Activated naive CD8-positive, alpha-beta T cell treated with anti-CD3 and anti-CD28 coated beads, Interleukin-2, amount 50 U/mL, for 16 hours (primary cell): ENCODE results near the gene ZNF462.
"Not testable (repeated sequence)": the region's sequence is repeated elsewhere in the genome, so short reads cannot be mapped to it uniquely, and the experiment has no call there.

Experiments
- DNase-seq: peaks from one replicate; pipeline ENCODE4 v3.0.0-alpha.2; 2020; ENCODE audit warnings: low read depth, low spot score

Gene ZNF462

GRCh38 chr9:106886111-106887046 is 23.4 kb downstream of the ZNF462 start:
- DNase-seq, result no peak

DNA sequence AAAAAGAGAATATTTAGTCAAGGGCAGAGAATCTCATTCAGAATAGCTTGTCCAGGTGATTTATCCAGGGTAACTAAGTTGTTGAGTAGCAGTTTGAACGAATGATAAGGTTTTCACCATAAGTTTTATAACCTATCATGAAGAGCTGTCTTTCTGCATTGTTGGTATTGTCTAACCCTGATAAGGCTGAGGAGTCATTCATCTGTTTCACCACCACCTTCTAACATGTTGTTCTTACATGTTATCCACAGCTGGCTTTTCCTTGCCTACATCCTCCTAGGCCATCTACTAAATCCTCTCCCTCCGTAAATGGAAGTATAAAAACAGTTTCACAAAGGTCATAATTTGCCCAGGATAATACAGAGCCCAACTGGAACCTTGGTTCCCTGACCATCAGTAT is 24.1 kb downstream of the ZNF462 start:
- no peak for DNase-seq

DNA sequence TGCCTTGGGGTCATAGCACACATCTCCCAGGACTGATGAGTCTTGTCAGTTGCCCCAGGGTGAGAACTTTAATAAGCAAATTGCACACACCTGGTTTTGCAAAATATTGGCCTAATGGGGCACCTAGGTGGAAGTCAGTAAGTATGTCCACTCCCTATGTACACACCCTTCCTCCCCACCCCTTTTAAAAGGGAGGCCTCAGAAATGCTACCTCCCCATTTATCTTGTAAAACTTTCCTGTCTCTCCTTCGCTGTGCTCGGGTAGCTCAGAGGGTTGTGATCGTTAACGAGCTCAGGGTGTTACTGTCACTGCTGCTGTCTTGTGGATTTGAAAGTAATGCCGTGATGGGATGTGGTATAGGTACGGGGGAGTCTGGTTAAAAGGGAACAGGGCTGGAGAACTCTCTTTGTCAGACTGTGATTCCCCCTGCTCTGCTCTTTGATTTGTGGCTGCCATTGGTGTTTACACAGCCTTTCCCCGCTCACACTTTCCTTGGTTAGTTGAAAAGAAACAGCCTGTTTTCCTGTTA is 26.2 kb downstream of the ZNF462 start:
- no peak for DNase-seq

- no peak for DNase-seq
Observed at GRCh38 chr9:106890608-106891007, 27.6 kb downstream of the ZNF462 start.

- no peak for DNase-seq
Observed at GRCh38 chr9:106891286-106891685, 28.3 kb downstream of the ZNF462 start.

- no peak for DNase-seq
Observed at GRCh38 chr9:106892632-106893031, 29.7 kb downstream of the ZNF462 start.

- DNase-seq, result no peak
Observed at GRCh38 chr9:106893088-106893487, 30.1 kb downstream of the ZNF462 start.

DNA sequence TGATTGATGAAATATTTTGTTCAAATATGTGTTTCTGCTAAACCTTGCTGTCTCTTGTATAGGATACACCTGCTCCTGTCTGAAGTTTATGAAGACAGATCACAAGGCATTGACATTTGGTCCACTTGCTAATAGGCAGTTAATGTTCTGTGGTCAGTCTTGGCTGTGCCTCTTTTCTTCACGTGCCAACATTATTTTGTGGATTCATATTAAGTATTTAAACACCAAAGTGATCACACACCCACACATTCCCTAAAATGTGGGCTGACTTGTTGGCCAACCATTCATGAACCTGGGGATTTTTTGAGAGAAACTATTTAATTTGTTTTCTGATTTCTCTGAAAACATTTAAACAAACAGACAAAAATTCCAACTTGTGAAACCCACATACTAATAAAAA is 33.7 kb downstream of the ZNF462 start:
- no peak for DNase-seq

GRCh38 chr9:106897236-106897635 is 34.3 kb downstream of the ZNF462 start:
- no peak for DNase-seq

DNA sequence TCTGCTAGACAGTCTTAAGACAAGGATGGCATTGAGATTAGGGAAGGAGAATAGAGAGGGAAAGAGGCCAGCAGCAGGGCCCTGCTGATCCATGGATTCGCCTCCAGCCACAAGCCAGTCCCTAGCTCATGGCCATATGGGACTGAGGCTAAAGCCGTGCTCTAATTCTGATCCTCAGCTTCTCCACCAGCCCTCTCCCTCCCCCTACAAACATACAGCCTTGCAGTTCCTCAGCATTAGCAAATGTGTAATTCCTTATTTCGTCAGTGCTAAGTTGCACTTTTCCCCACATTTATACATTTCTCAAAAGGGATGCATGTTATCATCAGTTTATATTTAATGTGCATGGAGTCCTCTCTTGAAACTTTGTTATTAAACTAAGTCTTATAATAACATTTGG is 34.8 kb downstream of the ZNF462 start:
- no peak for DNase-seq

- DNase-seq, result not testable (repeated sequence)
Observed at GRCh38 chr9:106900523-106900922, 37.6 kb downstream of the ZNF462 start.

- no peak for DNase-seq
Observed at GRCh38 chr9:106906129-106906528, 43.2 kb downstream of the ZNF462 start.

DNA sequence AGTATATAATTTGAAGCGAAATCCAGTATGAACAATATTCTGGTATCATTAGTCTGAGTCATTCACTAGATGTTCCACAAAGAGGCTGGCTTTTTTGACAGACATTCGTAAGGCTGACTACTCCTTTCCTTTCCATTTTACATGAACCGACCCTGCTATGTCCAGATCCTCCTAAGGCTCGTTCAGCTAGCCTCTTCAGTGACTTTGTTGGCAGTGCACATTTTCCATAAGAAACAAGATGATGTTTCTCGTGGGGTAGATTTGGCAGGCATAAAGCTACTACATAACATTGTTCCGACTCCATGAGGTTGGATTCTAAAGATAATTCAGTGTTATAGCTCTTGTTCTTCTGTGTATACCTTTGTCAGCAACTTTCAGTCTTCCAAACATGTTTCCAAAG is 49.0 kb downstream of the ZNF462 start:
- no peak for DNase-seq

GRCh38 chr9:106913276-106913675 is 50.3 kb downstream of the ZNF462 start:
- DNase-seq, result no peak

- no peak for DNase-seq
Observed at GRCh38 chr9:106915851-106916250, 52.9 kb downstream of the ZNF462 start.

GRCh38 chr9:106916466-106917235 is 53.7 kb downstream of the ZNF462 start:
- DNase-seq, result no peak

GRCh38 chr9:106918825-106919509 is 56.0 kb downstream of the ZNF462 start:
- no peak for DNase-seq

DNA sequence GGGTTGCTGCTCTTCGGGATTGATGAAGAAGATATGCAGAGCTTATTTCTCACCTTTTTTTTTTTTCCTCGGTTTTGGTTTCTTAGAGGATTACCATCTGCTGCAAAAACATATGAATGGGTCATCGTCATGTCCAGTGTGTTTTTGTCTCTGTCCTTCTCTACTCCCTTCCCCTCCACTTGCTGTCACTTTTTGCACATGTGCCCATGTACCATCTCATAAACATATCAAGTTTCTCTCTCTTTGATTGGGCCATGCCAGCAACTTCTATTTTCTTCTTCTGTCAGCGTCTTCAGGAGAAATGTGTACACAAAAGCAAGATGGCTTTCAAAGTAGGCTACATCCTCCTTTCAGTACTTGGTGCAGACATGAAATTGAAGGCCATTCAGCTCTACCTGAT is 57.1 kb downstream of the ZNF462 start:
- DNase-seq, result no peak

DNA sequence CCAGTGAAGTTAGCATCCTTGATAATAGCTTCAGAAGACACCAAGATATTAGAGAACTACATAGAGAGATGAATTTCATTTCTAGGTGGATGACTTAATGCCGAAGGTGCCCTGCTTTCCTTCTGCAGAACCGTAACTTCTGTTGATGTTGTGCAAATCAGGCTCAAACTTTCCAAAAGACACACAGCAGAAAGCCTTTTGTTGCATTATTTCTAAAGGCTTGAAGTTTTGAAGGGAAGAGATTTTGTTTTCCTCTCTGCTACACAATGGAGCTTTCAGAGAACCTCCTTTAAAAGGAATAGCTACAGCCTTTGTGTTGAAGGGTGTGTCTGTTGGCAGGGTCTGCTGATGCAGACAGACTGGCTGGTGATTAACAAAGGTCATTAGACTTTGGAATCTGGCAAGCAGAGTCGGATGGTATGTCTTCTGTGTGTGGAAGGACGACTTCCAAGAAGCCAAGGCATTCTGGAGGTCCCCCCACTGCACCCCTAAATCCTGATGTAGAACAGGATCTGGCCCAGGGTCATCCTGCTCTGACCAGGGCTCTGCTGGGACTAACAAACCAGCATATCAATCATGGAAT is 57.8 kb downstream of the ZNF462 start:
- no peak for DNase-seq

GRCh38 chr9:106921341-106921899 is 58.5 kb downstream of the ZNF462 start:
- DNase-seq, result no peak

DNA sequence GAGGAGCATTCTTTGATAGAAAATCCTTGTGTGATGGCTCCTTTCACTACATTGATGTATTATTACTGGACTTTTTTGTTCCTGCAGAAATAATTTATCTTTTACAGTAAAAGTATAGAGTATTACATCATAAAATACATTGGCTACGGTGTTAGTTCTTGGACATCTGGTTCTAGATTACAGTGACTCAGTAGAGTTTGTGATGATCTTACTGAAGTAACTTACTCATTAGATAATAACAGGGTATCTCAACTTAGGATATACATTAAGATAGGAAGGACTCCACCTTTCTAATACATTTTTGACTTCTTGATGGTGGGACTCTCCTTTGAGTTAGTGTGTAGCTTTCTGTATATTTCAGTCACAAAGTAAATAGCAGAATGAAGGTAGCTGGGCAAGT is 59.1 kb downstream of the ZNF462 start:
- DNase-seq, result no peak
